ENCODE measurements around the gene FAF1. TPM values are rescaled to one million over a fixed set of nuclear protein-coding genes. Genes with fewer than 3 reads are reported as not detected.

Gene FAF1
- total and polyA plus RNA-seq, 2 donors (not counting 3 experiments of a cell fraction or from before 2014, with no cell fraction given) = 9.0 to 57.6 TPM

- Histone ChIP-seq H3K9me3 (replicated peaks; ENCODE audit: control insufficient read depth, insufficient read depth, low read length) (no peaks in the 10 kb centered on the region), H3K4me2 (ENCODE audit: insufficient read depth, low read length) (no peak overlapping the region), H2AFZ (ENCODE audit: low read depth, low read length) (no peak overlapping the region), H3K9ac (replicated peaks; ENCODE audit: extremely low read depth, insufficient read depth, low read length) (no peak overlapping the region), H3K27me3 (ENCODE audit: control insufficient read depth in 2 of 2, insufficient read depth in 2 of 2, low read length in 2 of 2) (no peaks in the 10 kb centered on the region), H4K20me1 (replicated peaks; ENCODE audit: control insufficient read depth, extremely low read depth, insufficient read depth, low read length) (no peaks in the 10 kb centered on the region), H3K27ac (ENCODE audit: insufficient read depth, low read depth, low read length) (no peak overlapping the region), H3K79me2 (ENCODE audit: control insufficient read depth, insufficient read depth, low read length) (no peaks in the 10 kb centered on the region), H3K36me3 (ENCODE audit: control insufficient read depth in 2 of 2, extremely low read depth in 1 of 2, insufficient read depth in 2 of 2, low read length in 2 of 2) (peaks cover 0 to 2% of the 10 kb centered on the region in 2 experiments), H3K4me1 (ENCODE audit: control insufficient read depth, extremely low read depth, insufficient read depth, low read length) (no peaks in the 10 kb centered on the region), H3K4me3 (replicated peaks in 1 of 3; ENCODE audit: insufficient read depth in 1 of 3, low read depth in 1 of 3, low read length in 3 of 3) (no peak overlapping the region), H3K9me1 (replicated peaks; ENCODE audit: control insufficient read depth, extremely low read depth, insufficient read depth, low read length) (no peaks in the 10 kb centered on the region)
- intact Hi-C loops (cut with micrococcal nuclease) = no loop called here
- FAIRE-seq (no peak), DNase-seq (ENCODE audit: low read depth, low spot score) (no peak)
- BruUV-seq (replicated peaks) = no TSS peak
- ChIA-PET POLR2A (no interaction called here), CTCF (interaction anchor here (1.9 to 2.2 kb wide), 2 partner anchors 9 to 406 kb away, joined by 5 to 19 read pairs; no protein-coding TSS in a partner anchor)
- dilution Hi-C loops (cut with MboI; ENCODE audit: extremely low pct_ligation_motif_present, low sequenced_read_pairs) = no loop called here
- TF ChIP-seq GATA2 (IDR thresholded peaks at IDR 0.05; ENCODE audit: insufficient read depth, insufficient read length, low read depth, low read length) (no peak), POLR2AphosphoS5 (IDR thresholded peaks at IDR 0.05; ENCODE audit: insufficient read depth, low read depth, low read length) (no peak), FOS (IDR thresholded peaks at IDR 0.05; ENCODE audit: borderline replicate concordance, insufficient read depth, low read length) (no peak), MAX (IDR thresholded peaks at IDR 0.05; ENCODE audit: insufficient read depth, insufficient read length) (no peak), MYC (IDR thresholded peaks at IDR 0.05; ENCODE audit: low read depth, low read length) (no peak), POLR2A (IDR thresholded peaks at IDR 0.05; ENCODE audit: low read depth, low read length) (no peak), JUN (IDR thresholded peaks at IDR 0.05; ENCODE audit: borderline replicate concordance, insufficient read depth, insufficient read length, low read depth) (no peak), CTCF (IDR thresholded peaks at IDR 0.05; ENCODE audit: extremely low read depth in 1 of 2, insufficient read depth in 1 of 2, low read depth in 1 of 2, low read length in 2 of 2) (no peak), EZH2 (IDR thresholded peaks at IDR 0.05; ENCODE audit: borderline replicate concordance, low read depth, low read length, severe bottlenecking) (no peak)
Observed at GRCh38 chr1:50783286-50783685, 176.8 kb downstream of the FAF1 start.
